CD8-positive, alpha-beta memory T cell (primary cell): ENCODE measurements around the gene CMTM7. TPM values are rescaled to one million over a fixed set of nuclear protein-coding genes. Genes with fewer than 3 reads are reported as not detected.

Experiments
- CTCF ChIA-PET: fragments of 350-600 bp; sonication (Branson Sonifier 250); formaldehyde crosslinking; loops from one replicate; lab custom pipeline; 2021; ENCODE audit warnings: antibody characterized with exemption; lab: Charles Lee
- POLR2A ChIA-PET: fragments of 350-600 bp; sonication (Branson Sonifier 250); formaldehyde crosslinking; loops from one replicate; lab custom pipeline; 2021; ENCODE audit warnings: antibody characterized with exemption; lab: Charles Lee
- DNase-seq, 5 donors: peaks; one replicate each; pipeline versions ENCODE4 v3.0.0 to v3.0.0-alpha.2; 2020 to 2022; ENCODE audit warnings: mixed read lengths in 1 of 5
- H3K27ac ChIP-seq: one replicate; pipeline ENCODE4 v1.7.0; 2013; ENCODE audit warnings: low read depth, mild to moderate bottlenecking, low read length, moderate library complexity
- H3K27me3 ChIP-seq: 2 replicates; pipeline ENCODE4 v1.7.0; 2013; ENCODE audit warnings: low read length, mild to moderate bottlenecking; ENCODE audit not compliant: insufficient read depth, poor library complexity, severe bottlenecking
- H3K36me3 ChIP-seq: 2 replicates; pipeline ENCODE4 v1.7.0; 2013; ENCODE audit warnings: mild to moderate bottlenecking, low read length, moderate library complexity; ENCODE audit not compliant: insufficient read depth
- H3K4me1 ChIP-seq: 2 replicates; pipeline ENCODE4 v1.7.0; 2013; ENCODE audit warnings: mild to moderate bottlenecking, low read length, moderate library complexity; ENCODE audit not compliant: insufficient read depth
- H3K4me3 ChIP-seq: 2 replicates; pipeline ENCODE4 v1.7.0; 2013; ENCODE audit warnings: mild to moderate bottlenecking, low read length
- H3K9me3 ChIP-seq: 2 replicates; pipeline ENCODE4 v1.7.0; 2013; ENCODE audit warnings: mild to moderate bottlenecking, low read length
- H3K27ac Mint-ChIP-seq, 8 donors: one replicate each; pipeline ENCODE4 v1.8.0; 2020 to 2021; ENCODE audit warnings: mixed read lengths in 8 of 8, mild to moderate bottlenecking in 6 of 8, inconsistent platforms in 3 of 8, moderate library complexity in 3 of 8
- H3K27me3 Mint-ChIP-seq, 2 donors: one replicate each; pipeline ENCODE4 v1.8.0; 2020 to 2021; ENCODE audit warnings: mixed read lengths in 2 of 2, mild to moderate bottlenecking in 1 of 2, moderate library complexity in 1 of 2
- H3K36me3 Mint-ChIP-seq, 3 donors: one replicate each; pipeline ENCODE4 v1.8.0; 2020 to 2021; ENCODE audit warnings: mixed read lengths in 3 of 3, inconsistent platforms in 1 of 3, mild to moderate bottlenecking in 1 of 3
- H3K4me1 Mint-ChIP-seq, 3 donors: one replicate each; pipeline ENCODE4 v1.8.0; 2020 to 2021; ENCODE audit warnings: mixed read lengths in 3 of 3, inconsistent platforms in 1 of 3, mild to moderate bottlenecking in 1 of 3
- H3K4me3 Mint-ChIP-seq, 7 donors: one replicate each; pipeline ENCODE4 v1.8.0; 2020 to 2021; ENCODE audit warnings: mixed read lengths in 7 of 7, mild to moderate bottlenecking in 6 of 7, moderate library complexity in 4 of 7, inconsistent platforms in 2 of 7
- H3K9me3 Mint-ChIP-seq, 5 donors: one replicate each; pipeline ENCODE4 v1.8.0; 2020 to 2022; ENCODE audit warnings: mixed read lengths in 5 of 5, mild to moderate bottlenecking in 3 of 5, moderate library complexity in 2 of 5, inconsistent platforms in 1 of 5
- polyA plus RNA-seq: library from polyadenylated mRNA; unstranded; fragments of 300-500 nt; fragmentation: Illumina TruSeq; gene quantifications from one replicate; pipeline ENCODE4 v1.2.3, GENCODE V29; 2021
- total RNA-seq, 2 experiments: library from RNA; stranded (reverse); gene quantifications; one replicate each; pipeline ENCODE4 v1.2.3, GENCODE V29; 2021

CMTM7 gene
- total and polyA plus RNA-seq, 3 experiments from 2014 or later = 33.5 to 113 (median 39.4) TPM

DNA sequence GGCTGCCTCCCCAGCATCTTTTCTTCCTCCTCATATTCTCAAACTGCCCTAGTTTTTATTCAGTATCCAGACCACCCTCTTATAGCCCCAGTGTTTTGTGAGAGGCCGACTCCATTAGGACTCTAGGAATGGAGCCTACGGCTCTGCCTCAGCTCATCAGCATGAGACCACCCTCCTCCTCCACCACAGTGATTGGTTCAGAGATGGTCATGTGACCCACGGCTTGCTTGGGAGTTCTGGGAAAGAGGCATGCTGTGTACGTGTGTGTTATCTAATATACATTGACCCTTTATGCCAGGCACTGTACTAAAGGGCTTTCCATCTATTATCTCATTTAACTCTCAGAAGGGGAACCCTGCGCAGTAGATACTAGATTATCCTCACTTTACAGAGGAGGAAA lies 17.8 kb upstream of the CMTM7 start:
- no peak overlapping the region for H3K4me3 ChIP-seq
- ChIA-PET CTCF (interaction anchor here (1.2 to 12.7 kb wide), 11 partner anchors 10 to 104 kb away, joined by 3 to 199 read pairs (median 12); partner anchors contain the start of gene CMTM7), POLR2A (no interaction called here)
- Mint-ChIP-seq H3K36me3 (peaks cover 0 to 2% (median 0%) of the 10 kb centered on the region in 3 donors), H3K4me3 (no peak overlapping the region), H3K27ac (no peak overlapping the region), H3K9me3 (no peaks in the 10 kb centered on the region), H3K27me3 (no peaks in the 10 kb centered on the region), H3K4me1 (peaks cover 11 to 23% (median 16%) of the 10 kb centered on the region in 3 donors)
- no peaks in the 10 kb centered on the region for H3K36me3 ChIP-seq
- no peaks in the 10 kb centered on the region for H3K27me3 ChIP-seq
- H3K4me1 ChIP-seq = peaks cover 23% of the 10 kb centered on the region
- no peaks in the 10 kb centered on the region for H3K9me3 ChIP-seq
- H3K27ac ChIP-seq = no peak overlapping the region
- DNase-seq = no peak

DNA sequence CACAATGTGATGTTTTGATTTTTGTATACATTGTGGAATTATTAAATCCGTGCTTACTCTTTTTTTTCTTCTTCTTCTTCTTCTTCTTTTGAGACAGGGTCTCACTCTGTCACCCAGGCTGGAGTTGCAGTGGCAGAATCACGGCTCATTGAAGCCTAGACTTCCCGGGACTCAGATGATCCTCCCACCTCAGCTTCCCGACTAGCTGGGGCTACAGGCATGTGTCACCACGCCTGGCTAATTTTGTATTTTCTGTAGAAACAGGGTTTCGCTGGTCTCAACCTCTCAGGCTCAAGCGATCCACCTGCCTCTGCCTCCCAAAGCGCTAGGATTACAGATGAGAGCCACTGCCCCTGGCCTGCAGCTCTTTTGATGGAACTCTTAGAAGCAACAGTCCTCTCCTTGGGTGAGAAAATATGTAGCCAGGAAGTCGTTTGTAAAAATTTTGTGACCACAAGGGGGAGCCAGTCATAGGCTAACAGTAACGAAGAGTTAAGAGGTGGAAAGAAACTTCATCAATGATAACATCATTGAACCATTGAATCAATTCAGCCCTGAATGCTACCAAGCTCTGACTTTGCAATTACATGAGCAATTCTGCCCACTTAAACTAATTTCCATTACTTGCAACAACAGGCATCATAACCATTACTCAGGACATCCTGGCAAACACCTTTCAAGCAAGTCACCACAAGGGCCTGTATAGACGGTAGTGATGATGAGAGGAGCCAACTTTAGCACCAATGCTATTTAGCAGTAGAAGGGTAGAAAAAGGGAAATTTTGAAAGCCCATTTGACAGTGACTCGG lies 16.7 kb upstream of the CMTM7 start:
- Mint-ChIP-seq H3K4me3 (no peak overlapping the region), H3K9me3 (no peaks in the 10 kb centered on the region), H3K4me1 (peaks cover 11 to 23% (median 16%) of the 10 kb centered on the region in 3 donors), H3K36me3 (peaks cover 0 to 2% (median 0%) of the 10 kb centered on the region in 3 donors), H3K27ac (peak overlapping the region in 2 of 8 donors; percentile 10 to 90), H3K27me3 (no peaks in the 10 kb centered on the region)
- no peak overlapping the region for H3K4me3 ChIP-seq
- CTCF ChIA-PET = interaction anchor here (0.6 to 12.7 kb wide), 28 partner anchors 8 to 206 kb away, joined by 3 to 199 read pairs (median 4); partner anchors contain the start of gene CMTM7
- H3K27ac ChIP-seq = no peak overlapping the region
- H3K36me3 ChIP-seq = no peaks in the 10 kb centered on the region
- H3K27me3 ChIP-seq = no peaks in the 10 kb centered on the region
- POLR2A ChIA-PET = interaction anchor here (0.6 to 1.8 kb wide), 4 partner anchors 16 to 404 kb away, joined by 3 to 6 read pairs (median 5); partner anchors contain the start of gene CMTM7
- peak; percentile 37 to 77 (median 68) for DNase-seq
- H3K9me3 ChIP-seq = no peaks in the 10 kb centered on the region
- peaks cover 23% of the 10 kb centered on the region for H3K4me1 ChIP-seq

DNA sequence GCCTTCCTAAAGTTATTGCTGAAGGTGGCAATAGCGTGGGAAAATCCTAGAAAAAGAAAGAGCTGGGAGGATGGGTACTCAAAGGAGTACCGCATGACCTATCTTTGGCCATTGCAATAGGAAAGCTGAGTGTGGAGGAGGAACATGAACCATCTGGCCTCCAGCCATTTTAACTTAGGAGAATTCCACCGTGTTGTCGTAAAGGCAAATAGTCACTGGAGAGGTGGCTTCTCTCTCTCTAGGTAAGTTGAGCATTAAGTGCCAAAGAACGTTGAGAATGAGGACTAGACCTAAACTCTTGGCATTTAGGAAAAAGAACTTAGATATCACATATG lies 16.1 kb upstream of the CMTM7 start:
- H3K4me1 Mint-ChIP-seq = peaks cover 11 to 23% (median 16%) of the 10 kb centered on the region in 3 donors
- Histone ChIP-seq H3K9me3 (no peaks in the 10 kb centered on the region), H3K27ac (no peak overlapping the region), H3K4me1 (peaks cover 23% of the 10 kb centered on the region), H3K27me3 (no peaks in the 10 kb centered on the region), H3K4me3 (no peak overlapping the region), H3K36me3 (no peaks in the 10 kb centered on the region)
- no peak overlapping the region for H3K27ac Mint-ChIP-seq
- H3K9me3 Mint-ChIP-seq = no peaks in the 10 kb centered on the region
- H3K27me3 Mint-ChIP-seq = no peaks in the 10 kb centered on the region
- ChIA-PET POLR2A (interaction anchor here (0.6 to 1.8 kb wide), 4 partner anchors 16 to 404 kb away, joined by 3 to 6 read pairs (median 5); partner anchors contain the start of gene CMTM7), CTCF (interaction anchor here (0.6 to 12.7 kb wide), 23 partner anchors 8 to 199 kb away, joined by 3 to 199 read pairs (median 4); partner anchors contain the start of gene CMTM7)
- peaks cover 0 to 2% (median 0%) of the 10 kb centered on the region in 3 donors for H3K36me3 Mint-ChIP-seq
- DNase-seq = no peak
- H3K4me3 Mint-ChIP-seq = no peak overlapping the region

DNA sequence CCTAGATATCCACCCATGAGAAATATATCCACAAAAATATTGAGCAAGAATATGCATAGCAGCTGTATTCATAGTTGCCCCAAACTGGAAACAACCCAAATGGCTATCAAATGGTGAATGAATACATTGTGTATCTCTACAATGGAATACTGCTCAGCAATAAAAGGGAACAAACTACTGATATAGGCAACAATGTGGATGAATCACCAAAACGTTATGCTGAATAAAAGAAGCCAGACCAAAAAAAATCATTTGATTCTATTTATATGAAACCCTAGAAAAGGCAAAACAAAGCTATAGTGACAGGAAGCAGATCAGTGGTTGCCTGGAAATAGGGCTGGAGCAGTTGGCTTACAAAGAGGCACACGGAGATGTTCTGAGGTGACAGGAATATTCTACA lies 15.5 kb upstream of the CMTM7 start:
- Histone ChIP-seq H3K4me3 (no peak overlapping the region), H3K36me3 (no peaks in the 10 kb centered on the region), H3K27ac (no peak overlapping the region), H3K27me3 (no peaks in the 10 kb centered on the region), H3K4me1 (peaks cover 18% of the 10 kb centered on the region), H3K9me3 (no peaks in the 10 kb centered on the region)
- Mint-ChIP-seq H3K36me3 (peaks cover 0 to 2% (median 0%) of the 10 kb centered on the region in 3 donors), H3K4me3 (no peak overlapping the region), H3K4me1 (peaks cover 11 to 20% (median 16%) of the 10 kb centered on the region in 3 donors), H3K27ac (no peak overlapping the region), H3K27me3 (no peaks in the 10 kb centered on the region), H3K9me3 (no peaks in the 10 kb centered on the region)
- DNase-seq = no peak
- CTCF ChIA-PET = interaction anchor here (0.9 to 12.7 kb wide), 21 partner anchors 7 to 199 kb away, joined by 3 to 199 read pairs (median 4); partner anchors contain the start of gene CMTM7
- POLR2A ChIA-PET = interaction anchor here (0.9 kb wide), 1 partner anchor 15 kb away, joined by 3 read pairs; the partner anchor contains the start of gene CMTM7

DNA sequence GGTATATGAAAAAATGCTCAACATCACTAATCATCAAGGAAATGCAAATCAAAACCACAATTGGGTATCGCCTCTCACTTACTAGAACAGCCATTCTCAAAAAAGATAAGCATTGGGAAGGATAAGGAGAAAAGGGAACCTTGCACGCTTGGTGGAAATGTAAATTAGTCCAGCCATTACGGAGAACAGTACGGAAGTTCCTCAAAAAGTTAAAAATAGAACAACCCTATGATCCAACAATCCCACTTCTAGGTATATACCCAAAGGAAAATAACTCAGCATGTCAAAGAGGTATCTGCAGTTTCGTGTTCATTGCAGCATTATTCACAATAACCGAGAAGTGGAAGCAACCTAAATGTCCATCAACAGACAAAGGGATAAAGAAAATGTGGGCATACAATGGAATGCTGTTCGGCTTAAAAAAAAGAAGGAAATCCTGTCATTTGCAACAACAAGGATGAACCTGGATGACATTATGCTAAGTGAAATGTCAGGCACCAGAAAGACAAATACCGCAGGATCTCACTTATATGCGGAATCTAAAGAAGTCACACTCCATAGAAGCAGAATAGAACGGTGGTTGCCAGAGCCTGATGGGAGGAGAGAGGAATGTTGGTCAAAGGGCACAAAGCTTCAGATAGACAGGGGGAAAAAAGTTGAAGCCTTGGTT lies 11.7 kb upstream of the CMTM7 start:
- DNase-seq = no peak
- ChIA-PET CTCF (no interaction called here), POLR2A (no interaction called here)
- H3K27me3 Mint-ChIP-seq = peaks cover 4 to 9% of the 10 kb centered on the region in 2 donors
- Histone ChIP-seq H3K4me1 (no peaks in the 10 kb centered on the region), H3K4me3 (no peak overlapping the region), H3K9me3 (no peaks in the 10 kb centered on the region), H3K36me3 (no peaks in the 10 kb centered on the region), H3K27me3 (no peaks in the 10 kb centered on the region), H3K27ac (no peak overlapping the region)
- peaks cover 4 to 6% (median 4%) of the 10 kb centered on the region in 3 donors for H3K4me1 Mint-ChIP-seq
- H3K36me3 Mint-ChIP-seq = peaks cover 0 to 2% (median 0%) of the 10 kb centered on the region in 3 donors
- H3K9me3 Mint-ChIP-seq = no peaks in the 10 kb centered on the region
- peak overlapping the region in 1 of 8 donors; percentile 64 for H3K27ac Mint-ChIP-seq
- no peak overlapping the region for H3K4me3 Mint-ChIP-seq

DNA sequence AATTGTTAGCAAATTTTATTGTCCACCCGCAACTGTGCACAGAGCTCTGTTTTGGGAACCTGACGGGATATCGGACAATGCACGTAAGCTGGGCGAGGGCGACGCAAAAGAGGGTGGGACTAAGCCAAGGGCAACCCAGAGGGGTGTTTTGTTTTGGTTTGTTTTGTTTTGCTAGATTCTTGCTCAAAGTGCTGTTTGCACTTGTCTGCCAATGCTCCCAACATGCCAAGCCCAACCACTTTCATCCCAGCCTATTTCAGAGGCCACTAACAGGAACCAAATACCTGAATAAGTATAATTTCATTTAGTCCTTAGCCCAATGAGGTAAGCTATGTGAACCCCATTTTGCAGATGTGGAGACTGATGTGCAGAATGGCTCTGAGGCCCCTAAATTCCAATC lies 9.7 kb upstream of the CMTM7 start:
- peaks cover 4 to 13% of the 10 kb centered on the region in 2 donors for H3K27me3 Mint-ChIP-seq
- POLR2A ChIA-PET = no interaction called here
- H3K4me1 Mint-ChIP-seq = no peaks in the 10 kb centered on the region
- no peaks in the 10 kb centered on the region for H3K36me3 Mint-ChIP-seq
- CTCF ChIA-PET = interaction anchor here (2.2 kb wide), 1 partner anchor 86 kb away, joined by 8 read pairs; no protein-coding TSS in a partner anchor
- no peak overlapping the region for H3K4me3 Mint-ChIP-seq
- Histone ChIP-seq H3K4me1 (no peaks in the 10 kb centered on the region), H3K36me3 (no peaks in the 10 kb centered on the region), H3K9me3 (no peaks in the 10 kb centered on the region), H3K4me3 (no peak overlapping the region), H3K27me3 (no peaks in the 10 kb centered on the region), H3K27ac (no peak overlapping the region)
- no peak for DNase-seq
- H3K27ac Mint-ChIP-seq = no peak overlapping the region
- no peaks in the 10 kb centered on the region for H3K9me3 Mint-ChIP-seq

DNA sequence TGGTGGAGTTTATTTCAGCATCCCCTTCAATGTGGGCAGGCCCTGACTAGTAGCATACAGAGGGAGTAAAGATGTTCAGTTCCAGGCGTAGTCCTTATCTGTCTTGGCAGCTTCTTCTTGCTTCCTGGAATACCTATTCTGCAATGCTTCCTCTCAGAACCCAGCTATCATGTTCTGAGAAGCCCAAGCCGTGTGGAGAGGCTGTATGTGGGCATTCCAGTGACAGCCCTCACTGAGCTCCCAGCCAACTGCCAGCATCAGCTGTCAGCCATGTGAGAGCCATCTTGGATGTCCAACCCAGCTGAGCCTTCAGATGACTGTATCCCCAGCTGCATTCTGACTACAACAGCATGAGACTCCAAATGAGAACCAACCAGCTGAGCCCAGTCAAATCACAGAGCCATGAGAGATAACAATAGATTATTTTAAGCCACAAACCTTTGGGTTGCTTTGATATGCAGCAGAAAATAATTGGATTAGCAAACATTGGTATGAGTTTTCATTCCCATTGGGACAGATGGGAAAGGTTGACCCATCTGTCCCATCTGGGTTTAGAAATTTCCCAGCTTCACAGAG lies 8.4 kb upstream of the CMTM7 start:
- Mint-ChIP-seq H3K27me3 (peaks cover 4 to 13% of the 10 kb centered on the region in 2 donors), H3K4me1 (no peaks in the 10 kb centered on the region), H3K27ac (no peak overlapping the region), H3K36me3 (no peaks in the 10 kb centered on the region), H3K9me3 (no peaks in the 10 kb centered on the region), H3K4me3 (no peak overlapping the region)
- DNase-seq = no peak
- ChIA-PET POLR2A (no interaction called here), CTCF (interaction anchor here (1.0 to 2.2 kb wide), 3 partner anchors 8 to 85 kb away, joined by 3 to 9 read pairs (median 8); no protein-coding TSS in a partner anchor)
- H3K27me3 ChIP-seq = no peaks in the 10 kb centered on the region
- H3K4me1 ChIP-seq = no peaks in the 10 kb centered on the region
- H3K9me3 ChIP-seq = no peaks in the 10 kb centered on the region
- no peak overlapping the region for H3K27ac ChIP-seq
- no peak overlapping the region for H3K4me3 ChIP-seq
- H3K36me3 ChIP-seq = no peaks in the 10 kb centered on the region
